ENCODE data around the gene PIP4K2C.
"Not testable (repeated sequence)": the region's sequence is repeated elsewhere in the genome, so short reads cannot be mapped to it uniquely, and the experiment has no call there.

Gene PIP4K2C

DNA sequence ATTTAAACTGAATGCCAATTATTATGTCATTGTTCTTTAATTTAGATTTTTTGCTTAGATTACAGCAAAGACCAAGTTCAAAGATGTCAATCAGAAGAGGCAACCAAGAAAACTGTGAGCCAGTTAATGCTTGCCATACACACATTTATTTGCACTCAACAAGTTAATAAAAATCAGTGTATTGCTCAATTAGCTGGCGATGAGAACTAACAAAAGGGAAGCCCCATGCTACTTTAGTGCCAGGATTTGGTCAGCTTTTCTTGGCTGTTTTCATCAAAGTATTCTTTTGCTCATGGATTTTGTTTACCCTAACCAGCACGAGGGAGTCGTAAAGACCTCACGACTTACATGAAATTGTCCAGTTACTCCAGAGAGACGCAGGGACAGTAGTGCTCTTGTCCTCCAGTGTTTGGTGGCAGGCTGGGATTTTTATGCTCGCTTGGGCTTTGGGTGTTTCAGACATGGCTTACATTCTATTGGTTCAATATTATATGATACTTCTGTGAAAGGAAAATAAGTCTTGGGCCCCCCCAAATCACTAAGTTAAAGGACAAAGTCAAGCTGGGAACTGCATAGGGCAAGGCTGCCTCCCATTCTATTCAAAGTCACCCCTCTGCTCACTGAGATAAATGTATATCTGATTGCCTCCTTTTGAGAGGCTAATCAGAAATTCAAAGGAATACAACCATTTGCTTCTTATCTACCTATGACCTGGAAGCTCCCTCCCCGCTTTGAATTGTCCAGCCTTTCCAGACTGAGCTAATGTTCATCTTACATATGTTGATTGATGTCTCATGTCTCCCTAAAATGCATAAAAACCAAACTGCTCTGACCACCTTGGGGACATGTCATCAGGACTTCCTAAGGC, 49.4 kb downstream of the PIP4K2C start:
- no peaks in the 10 kb centered on the region for H3K36me3 ChIP-seq (ENCODE audit: control insufficient read depth, insufficient read depth, low read length)
- no peaks in the 10 kb centered on the region for H3K4me1 ChIP-seq (ENCODE audit: control insufficient read depth, insufficient read depth, low read length)
- WGBS, 2 experiments, result 90 to 92% methylated on average over 7 of the region's 7 CpGs

DNA sequence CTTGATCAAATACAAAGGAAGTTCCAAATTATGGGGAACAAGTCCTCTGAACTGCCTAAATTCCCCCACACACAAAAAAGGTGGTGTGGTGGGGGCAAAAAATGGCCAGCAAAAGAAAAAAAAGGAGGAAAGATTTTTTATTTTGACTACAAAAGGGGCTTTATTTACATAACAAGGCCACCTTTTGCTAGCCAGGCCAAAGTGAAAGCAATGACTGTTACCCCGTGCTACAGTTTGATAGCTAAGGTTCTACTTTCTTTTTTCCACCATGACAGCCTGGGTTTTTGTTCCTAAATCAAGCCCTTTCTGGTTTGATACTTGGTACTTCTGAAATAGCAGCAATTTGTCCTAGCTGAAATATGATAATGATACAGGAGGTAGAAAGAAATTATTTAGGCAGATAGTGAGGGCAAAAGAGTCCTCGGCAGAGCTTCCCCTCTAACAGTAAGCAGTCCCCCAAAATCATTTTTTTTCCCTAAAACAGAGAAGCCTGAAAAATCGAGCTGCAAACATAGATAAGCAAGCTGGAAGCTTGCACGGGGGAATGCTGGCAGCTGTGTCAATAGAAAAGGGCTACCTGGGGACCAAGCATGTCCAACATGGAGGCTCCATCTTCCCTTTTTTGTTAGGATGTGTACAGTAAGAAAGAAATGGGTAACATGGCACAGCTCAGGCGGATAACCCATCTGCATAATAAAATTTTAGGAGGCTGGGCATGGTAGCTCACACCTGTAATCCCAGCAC, 50.9 kb downstream of the PIP4K2C start:
- H3K27me3 ChIP-seq (ENCODE audit: control insufficient read depth, insufficient read depth, low read length, poor library complexity, severe bottlenecking), result no peaks in the 10 kb centered on the region
- WGBS, 2 experiments, result 64 to 71% methylated on average over 5 of the region's 5 CpGs
- no peaks in the 10 kb centered on the region for H3K36me3 ChIP-seq (ENCODE audit: control insufficient read depth, insufficient read depth, low read length)
- no peaks in the 10 kb centered on the region for H3K9me3 ChIP-seq (ENCODE audit: control insufficient read depth, low read length)
- no peak overlapping the region for H3K4me3 ChIP-seq (ENCODE audit: insufficient read depth, low read depth, low read length)
- H3K27ac ChIP-seq (ENCODE audit: insufficient read depth, low read depth, low read length, poor library complexity, severe bottlenecking), result no peak overlapping the region
- H3K4me1 ChIP-seq (ENCODE audit: control insufficient read depth, insufficient read depth, low read length), result no peaks in the 10 kb centered on the region

More for the DNA sequence above, 49.4 kb downstream of the PIP4K2C start:
- Histone ChIP-seq H3K4me3 (ENCODE audit: insufficient read depth, low read depth, low read length) (no peak overlapping the region), H3K9me3 (ENCODE audit: control insufficient read depth, low read length) (no peaks in the 10 kb centered on the region), H3K27ac (ENCODE audit: insufficient read depth, low read depth, low read length, poor library complexity, severe bottlenecking) (no peak overlapping the region), H3K27me3 (ENCODE audit: control insufficient read depth, insufficient read depth, low read length, poor library complexity, severe bottlenecking) (peaks cover 2% of the 10 kb centered on the region)

DNA sequence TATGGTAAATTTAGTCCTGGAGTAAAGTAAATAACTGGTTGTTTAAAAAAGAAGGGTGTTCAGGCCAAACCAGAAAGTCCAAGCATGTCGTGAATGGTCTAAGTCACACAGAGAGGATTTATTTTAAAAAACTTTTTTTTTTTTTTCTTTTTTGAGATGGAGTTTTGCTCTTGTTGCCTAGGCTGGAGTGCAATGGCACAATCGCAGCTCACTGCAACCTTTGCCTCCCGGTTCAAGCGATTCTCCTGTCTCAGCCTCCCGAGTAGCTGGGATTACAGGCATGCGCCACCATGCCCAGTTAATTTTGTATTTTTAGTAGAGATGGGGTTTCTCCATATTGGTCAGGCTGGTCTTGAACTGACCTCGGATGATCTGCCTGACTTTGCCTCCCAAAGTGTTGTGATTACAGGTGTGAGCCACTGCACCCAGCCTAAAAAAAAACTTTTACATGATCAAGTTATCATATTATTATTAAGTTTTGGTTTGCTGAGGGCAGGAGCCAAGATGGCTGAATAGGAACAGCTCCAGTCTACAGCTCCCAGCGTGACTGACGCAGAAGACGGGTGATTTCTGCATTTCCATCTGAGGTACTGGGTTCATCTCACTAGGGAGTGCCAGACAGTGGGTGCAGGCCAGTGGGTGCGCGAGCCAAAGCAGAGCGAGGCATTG, 55.1 kb downstream of the PIP4K2C start:
- H3K36me3 ChIP-seq (ENCODE audit: control insufficient read depth, insufficient read depth, low read length); H3K27ac ChIP-seq (ENCODE audit: insufficient read depth, low read depth, low read length, poor library complexity, severe bottlenecking); H3K27me3 ChIP-seq (ENCODE audit: control insufficient read depth, insufficient read depth, low read length, poor library complexity, severe bottlenecking); H3K4me3 ChIP-seq (ENCODE audit: insufficient read depth, low read depth, low read length); H3K9me3 ChIP-seq (ENCODE audit: control insufficient read depth, low read length); H3K4me1 ChIP-seq (ENCODE audit: control insufficient read depth, insufficient read depth, low read length): not testable (repeated sequence)
- 61 to 62% methylated on average over 12 to 13 of the region's 13 CpGs for WGBS, 2 experiments

DNA sequence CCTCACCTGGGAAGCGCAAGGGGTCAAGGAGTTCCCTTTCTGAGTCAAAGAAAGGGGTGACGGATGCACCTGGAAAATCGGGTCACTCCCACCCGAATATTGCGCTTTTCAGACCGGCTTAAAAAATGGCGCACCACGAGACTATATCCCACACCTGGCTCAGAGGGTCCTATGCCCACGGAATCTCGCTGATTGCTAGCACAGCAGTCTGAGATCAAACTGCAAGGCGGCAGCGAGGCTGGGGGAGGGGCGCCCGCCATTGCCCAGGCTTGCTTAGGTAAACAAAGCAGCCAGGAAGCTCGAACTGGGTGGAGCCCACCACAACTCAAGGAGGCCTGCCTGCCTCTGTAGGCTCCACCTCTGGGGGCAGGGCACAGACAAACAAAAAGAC, 55.7 kb downstream of the PIP4K2C start:
- not testable (repeated sequence) for H3K9me3 ChIP-seq (ENCODE audit: control insufficient read depth, low read length); H3K36me3 ChIP-seq (ENCODE audit: control insufficient read depth, insufficient read depth, low read length); H3K4me1 ChIP-seq (ENCODE audit: control insufficient read depth, insufficient read depth, low read length); H3K27me3 ChIP-seq (ENCODE audit: control insufficient read depth, insufficient read depth, low read length, poor library complexity, severe bottlenecking); H3K27ac ChIP-seq (ENCODE audit: insufficient read depth, low read depth, low read length, poor library complexity, severe bottlenecking); H3K4me3 ChIP-seq (ENCODE audit: insufficient read depth, low read depth, low read length)
- 69 to 76% methylated on average over 2 to 8 of the region's 15 CpGs for WGBS, 2 experiments
